ENCODE data around the gene SH3TC1. TPM values are rescaled to one million over a fixed set of nuclear protein-coding genes. Genes with fewer than 3 reads are reported as not detected.

The SH3TC1 gene
- total RNA-seq, 6 donors from 2014 or later = 34.1 to 193 (median 81.4) TPM

GRCh38 chr4:8236106-8236919 is 37.2 kb downstream of the SH3TC1 start:
- H3K27ac ChIP-seq = no peak overlapping the region
- ATAC-seq (ENCODE audit: low FRiP score in 2 of 2) = no peak

GRCh38 chr4:8236920-8237195 is 37.8 kb downstream of the SH3TC1 start:
- no peak overlapping the region for H3K4me3 ChIP-seq
- H3K9me3 ChIP-seq = no peaks in the 10 kb centered on the region
- H3K27me3 ChIP-seq = no peaks in the 10 kb centered on the region
- no peak overlapping the region for H3K27ac ChIP-seq
- H3K4me1 ChIP-seq = peaks cover 0 to 2% (median under 1%) of the 10 kb centered on the region in 4 donors
- TF ChIP-seq POLR2A (IDR thresholded peaks at IDR 0.05) (no peak), CTCF (IDR thresholded peaks at IDR 0.05) (no peak), EP300 (IDR thresholded peaks at IDR 0.05) (no peak)
- DNase-seq (peak in 1 of 2 donors; percentile 69), ATAC-seq (ENCODE audit: low FRiP score in 2 of 2) (no peak)
- H3K36me3 ChIP-seq = peaks cover 0 to 94% (median 70%) of the 10 kb centered on the region in 4 donors
- 95 to 97% methylated on average over 6 to 9 of the region's 9 CpGs for WGBS, 2 donors

More at GRCh38 chr4:8236106-8236919, 37.2 kb downstream of the SH3TC1 start:
- DNase-seq = peak in 1 of 2 donors; percentile 77
- Histone ChIP-seq H3K27me3 (no peaks in the 10 kb centered on the region), H3K36me3 (peaks cover 0 to 98% (median 70%) of the 10 kb centered on the region in 4 donors), H3K4me1 (no peaks in the 10 kb centered on the region), H3K9me3 (no peaks in the 10 kb centered on the region), H3K4me3 (no peak overlapping the region)
- no peak for TF ChIP-seq EP300 (IDR thresholded peaks at IDR 0.05)
- no peak for TF ChIP-seq POLR2AphosphoS5 (IDR thresholded peaks at IDR 0.05)
- no peak for TF ChIP-seq CTCF (IDR thresholded peaks at IDR 0.05)
- TF ChIP-seq POLR2A (IDR thresholded peaks at IDR 0.05) = no peak
- WGBS, 2 donors = 81 to 89% methylated on average over 10 to 18 of the region's 24 CpGs

- Histone ChIP-seq H3K9me3 (no peaks in the 10 kb centered on the region), H3K36me3 (peaks cover 0 to 88% (median 67%) of the 10 kb centered on the region in 4 donors), H3K27me3 (no peaks in the 10 kb centered on the region), H3K27ac (no peak overlapping the region), H3K4me1 (peaks cover 3 to 8% (median 5%) of the 10 kb centered on the region in 4 donors), H3K4me3 (no peak overlapping the region)
- WGBS, 2 donors = 95% methylated on average over 20 to 28 of the region's 29 CpGs
- DNase-seq (peak in 1 of 2 donors; percentile 81), ATAC-seq (ENCODE audit: low FRiP score in 2 of 2) (no peak)
- no peak for TF ChIP-seq CTCF (IDR thresholded peaks at IDR 0.05)
- TF ChIP-seq POLR2A (IDR thresholded peaks at IDR 0.05) = no peak
- no peak for TF ChIP-seq POLR2AphosphoS5 (IDR thresholded peaks at IDR 0.05)
- no peak for TF ChIP-seq EP300 (IDR thresholded peaks at IDR 0.05)
Observed at GRCh38 chr4:8237256-8237989, 38.3 kb downstream of the SH3TC1 start.

GRCh38 chr4:8238036-8238511 is 39.0 kb downstream of the SH3TC1 start:
- Histone ChIP-seq H3K9me3 (no peaks in the 10 kb centered on the region), H3K4me3 (no peak overlapping the region), H3K27ac (no peak overlapping the region), H3K36me3 (peaks cover 0 to 82% (median 64%) of the 10 kb centered on the region in 4 donors), H3K4me1 (peaks cover 7 to 14% (median 9%) of the 10 kb centered on the region in 4 donors), H3K27me3 (no peaks in the 10 kb centered on the region)
- ATAC-seq (ENCODE audit: low FRiP score in 2 of 2) = no peak
- no peak for TF ChIP-seq CTCF (IDR thresholded peaks at IDR 0.05)
- TF ChIP-seq POLR2A (IDR thresholded peaks at IDR 0.05) = no peak
- no peak for TF ChIP-seq EP300 (IDR thresholded peaks at IDR 0.05)
- no peak for TF ChIP-seq POLR2AphosphoS5 (IDR thresholded peaks at IDR 0.05)
- peak in 1 of 2 donors; percentile 76 for DNase-seq
- WGBS, 2 donors = 79 to 83% methylated on average over 1 to 10 of the region's 14 CpGs
